ENCODE measurements around the gene IFNE. TPM values are rescaled to one million over a fixed set of nuclear protein-coding genes. Genes with fewer than 3 reads are reported as not detected.
"Not testable (repeated sequence)": the region's sequence is repeated elsewhere in the genome, so short reads cannot be mapped to it uniquely, and the experiment has no call there.

Gene IFNE
- total and polyA plus RNA-seq, 2 donors (not counting 3 experiments of a cell fraction or from before 2014, with no cell fraction given): 0.22 to 1.4 TPM

DNA sequence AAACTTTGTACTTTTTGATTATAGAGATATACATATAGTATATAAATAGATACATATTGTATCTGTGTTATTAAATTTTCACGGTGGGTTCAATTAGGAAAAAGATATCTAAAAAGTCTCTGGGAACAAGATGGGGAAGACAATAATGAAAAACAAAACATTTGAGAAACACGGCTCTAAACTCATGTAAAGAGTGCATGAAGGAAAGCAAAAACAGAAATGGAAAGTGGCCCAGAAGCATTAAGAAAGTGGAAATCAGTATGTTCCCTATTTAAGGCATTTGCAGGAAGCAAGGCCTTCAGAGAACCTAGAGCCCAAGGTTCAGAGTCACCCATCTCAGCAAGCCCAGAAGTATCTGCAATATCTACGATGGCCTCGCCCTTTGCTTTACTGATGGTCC lies 42.0 kb downstream of the IFNE start, which contains the start of gene IFNA1:
IFNA1 (plus strand) TSS at position 301 of the 400 bp plus-strand sequence; CDS start at position 370, 69 bp downstream.
- intact Hi-C loops (cut with micrococcal nuclease): no loop called here
- POLR2A ChIA-PET: no interaction called here
- no peaks in the 10 kb centered on the region for H4K20me1 ChIP-seq (replicated peaks; ENCODE audit: control insufficient read depth, extremely low read depth, insufficient read depth, low read length)
- no peak within 1 kb of the TSS for H3K27ac ChIP-seq (ENCODE audit: insufficient read depth, low read depth, low read length)
- no peak within 1 kb of the TSS for H3K4me3 ChIP-seq (replicated peaks in 1 of 3; ENCODE audit: insufficient read depth in 1 of 3, low read depth in 1 of 3, low read length in 3 of 3)
- H3K36me3 ChIP-seq (ENCODE audit: control insufficient read depth in 2 of 2, extremely low read depth in 1 of 2, insufficient read depth in 2 of 2, low read length in 2 of 2): no peaks in the 10 kb centered on the region
- CTCF ChIA-PET: interaction anchor here (2.1 kb wide), 1 partner anchor 44 kb away, joined by 6 read pairs; no protein-coding TSS in a partner anchor
- H3K9me1 ChIP-seq (replicated peaks; ENCODE audit: control insufficient read depth, extremely low read depth, insufficient read depth, low read length): no peaks in the 10 kb centered on the region
- no peaks in the 10 kb centered on the region for H3K4me1 ChIP-seq (ENCODE audit: control insufficient read depth, extremely low read depth, insufficient read depth, low read length)
- no TSS peak for BruUV-seq (replicated peaks)
- H3K9ac ChIP-seq (replicated peaks; ENCODE audit: extremely low read depth, insufficient read depth, low read length): no peak within 1 kb of the TSS
- H2AFZ ChIP-seq (ENCODE audit: low read depth, low read length): no peak within 1 kb of the TSS
- no peak for TF ChIP-seq POLR2AphosphoS5 (IDR thresholded peaks at IDR 0.05; ENCODE audit: insufficient read depth, low read depth, low read length)
- TF ChIP-seq MAX (IDR thresholded peaks at IDR 0.05; ENCODE audit: insufficient read depth, insufficient read length): no peak
- no peak for TF ChIP-seq GATA2 (IDR thresholded peaks at IDR 0.05; ENCODE audit: insufficient read depth, insufficient read length, low read depth, low read length)
- TF ChIP-seq JUN (IDR thresholded peaks at IDR 0.05; ENCODE audit: borderline replicate concordance, insufficient read depth, insufficient read length, low read depth): no peak
- no peak for TF ChIP-seq POLR2A (IDR thresholded peaks at IDR 0.05; ENCODE audit: low read depth, low read length)
- TF ChIP-seq MYC (IDR thresholded peaks at IDR 0.05; ENCODE audit: low read depth, low read length): no peak
- no peaks in the 10 kb centered on the region for H3K9me3 ChIP-seq (replicated peaks; ENCODE audit: control insufficient read depth, insufficient read depth, low read length)
- peaks cover 9 to 38% of the 10 kb centered on the region in 2 experiments for H3K27me3 ChIP-seq (ENCODE audit: control insufficient read depth in 2 of 2, insufficient read depth in 2 of 2, low read length in 2 of 2)
- DNase-seq (ENCODE audit: low read depth, low spot score): no peak
- H3K4me2 ChIP-seq (ENCODE audit: insufficient read depth, low read length): no peak within 1 kb of the TSS
- dilution Hi-C loops (cut with MboI; ENCODE audit: extremely low pct_ligation_motif_present, low sequenced_read_pairs): no loop called here
- H3K79me2 ChIP-seq (ENCODE audit: control insufficient read depth, insufficient read depth, low read length): no peaks in the 10 kb centered on the region
- no peak for FAIRE-seq

DNA sequence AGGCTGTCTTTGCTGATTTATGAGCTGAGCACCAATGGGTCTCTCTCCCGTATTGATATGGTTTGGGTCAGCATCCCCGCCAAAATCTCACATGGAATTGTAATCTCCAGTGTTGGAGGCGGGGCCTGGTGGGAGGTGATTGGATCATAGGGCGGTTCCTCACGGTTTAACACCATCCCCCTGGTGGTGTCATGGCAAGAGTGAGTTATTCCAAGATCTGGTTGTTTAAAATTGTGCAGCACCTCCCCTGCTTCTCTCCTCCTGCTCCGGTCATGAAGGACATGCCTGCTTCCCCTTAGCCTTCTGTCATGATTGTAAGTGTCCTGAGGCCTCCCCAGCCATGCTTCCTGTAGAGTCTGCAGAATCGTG lies 47.1 kb downstream of the IFNE start:
- dilution Hi-C loops (cut with MboI; ENCODE audit: extremely low pct_ligation_motif_present, low sequenced_read_pairs); H3K4me1 ChIP-seq (ENCODE audit: control insufficient read depth, extremely low read depth, insufficient read depth, low read length); H3K9ac ChIP-seq (replicated peaks; ENCODE audit: extremely low read depth, insufficient read depth, low read length); H3K4me2 ChIP-seq (ENCODE audit: insufficient read depth, low read length); H3K9me3 ChIP-seq (replicated peaks; ENCODE audit: control insufficient read depth, insufficient read depth, low read length); H3K27ac ChIP-seq (ENCODE audit: insufficient read depth, low read depth, low read length); H3K36me3 ChIP-seq (ENCODE audit: control insufficient read depth in 2 of 2, extremely low read depth in 1 of 2, insufficient read depth in 2 of 2, low read length in 2 of 2); H2AFZ ChIP-seq (ENCODE audit: low read depth, low read length); H3K79me2 ChIP-seq (ENCODE audit: control insufficient read depth, insufficient read depth, low read length); DNase-seq (ENCODE audit: low read depth, low spot score); H3K4me3 ChIP-seq (replicated peaks in 1 of 3; ENCODE audit: insufficient read depth in 1 of 3, low read depth in 1 of 3, low read length in 3 of 3); H3K9me1 ChIP-seq (replicated peaks; ENCODE audit: control insufficient read depth, extremely low read depth, insufficient read depth, low read length); BruUV-seq (replicated peaks); H4K20me1 ChIP-seq (replicated peaks; ENCODE audit: control insufficient read depth, extremely low read depth, insufficient read depth, low read length): not testable (repeated sequence)
- H3K27me3 ChIP-seq (ENCODE audit: control insufficient read depth in 2 of 2, insufficient read depth in 2 of 2, low read length in 2 of 2): peaks cover 19 to 51% of the 10 kb centered on the region in 2 experiments
- peak; percentile 21 for FAIRE-seq
- ChIA-PET POLR2A (interaction anchor here (0.6 kb wide), 1 partner anchor 249 kb away, joined by 3 read pairs; no protein-coding TSS in a partner anchor), CTCF (interaction anchor here (0.7 to 3.8 kb wide), 67 partner anchors 8 to 804 kb away, joined by 3 to 51 read pairs (median 7); partner anchors contain the start of genes IFNA8, KLHL9 and MTAP)
- intact Hi-C loops (cut with micrococcal nuclease): loop anchor here (5.0 kb wide), 1 partner anchor 118 kb away; no protein-coding TSS in a partner anchor
- TF ChIP-seq EZH2 (IDR thresholded peaks at IDR 0.05; ENCODE audit: borderline replicate concordance, low read depth, low read length, severe bottlenecking): peak; percentile 13

Data from endothelial cell of umbilical vein (primary cell).